Stimulated activated CD4-positive, alpha-beta T cell treated with anti-CD3 and anti-CD28 coated beads, Interleukin-1b, Interleukin-23, amount 100 ng/mL, for 4 hours (primary cell): ENCODE data around the gene SUSD4.

Experiments
- DNase-seq, 2 donors: peaks; one replicate each; pipeline ENCODE4 v3.0.0-alpha.2; 2020; ENCODE audit warnings: low read depth in 2 of 2

The SUSD4 gene

GRCh38 chr1:223188618-223189356 lies 175.2 kb downstream of the SUSD4 start:
- DNase-seq, result no peak

GRCh38 chr1:223186800-223187199 lies 177.2 kb downstream of the SUSD4 start:
- no peak for DNase-seq

- no peak for DNase-seq
Measured at GRCh38 chr1:223183268-223183862, 180.6 kb downstream of the SUSD4 start.

- DNase-seq, result no peak
Measured at GRCh38 chr1:223180731-223181321, 183.2 kb downstream of the SUSD4 start.

GRCh38 chr1:223179786-223180185 lies 184.2 kb downstream of the SUSD4 start:
- DNase-seq, result no peak

- no peak for DNase-seq
Measured at GRCh38 chr1:223179280-223179679, 184.7 kb downstream of the SUSD4 start.

GRCh38 chr1:223177681-223178080 lies 186.3 kb downstream of the SUSD4 start:
- no peak for DNase-seq

- no peak for DNase-seq
Measured at GRCh38 chr1:223176437-223176836, 187.5 kb downstream of the SUSD4 start.

GRCh38 chr1:223175633-223176032 lies 188.3 kb downstream of the SUSD4 start:
- DNase-seq, result no peak

GRCh38 chr1:223175032-223175431 lies 188.9 kb downstream of the SUSD4 start:
- DNase-seq, result no peak
